Astrocyte (in vitro differentiated cells and primary cell): ENCODE measurements around the gene ASCL2. TPM values are rescaled to one million over a fixed set of nuclear protein-coding genes. Genes with fewer than 3 reads are reported as not detected.

Source experiments
- DNase-seq: peaks from one replicate; pipeline ENCODE4 v3.0.0-alpha.2; 2010; ENCODE audit warnings: low read depth
- FAIRE-seq: peaks from 2 replicates; lab custom pipeline; 2011; peaks lifted over from hg19 to GRCh38; lab: Jason Lieb, UNC
- H2AFZ ChIP-seq: 2 replicates; pipeline ENCODE4 v1.6.0; 2012; ENCODE audit warnings: low read depth, low read length, inconsistent platforms
- H3K27ac ChIP-seq: 2 replicates; pipeline ENCODE4 v1.5.1; 2011; ENCODE audit warnings: low read depth, low read length, inconsistent platforms
- H3K27me3 ChIP-seq: 2 replicates; pipeline ENCODE4 v1.6.0; 2011; ENCODE audit warnings: low read length, inconsistent platforms; ENCODE audit not compliant: insufficient read depth
- H3K36me3 ChIP-seq: 2 replicates; pipeline ENCODE4 v1.5.1; 2011; ENCODE audit warnings: low read length, inconsistent platforms; ENCODE audit not compliant: insufficient read depth
- H3K4me1 ChIP-seq: 2 replicates; pipeline ENCODE4 v1.5.1; 2011; ENCODE audit warnings: low read length, inconsistent platforms; ENCODE audit not compliant: insufficient read depth
- H3K4me2 ChIP-seq: 2 replicates; pipeline ENCODE4 v1.6.0; 2012; ENCODE audit warnings: low read length, inconsistent platforms
- H3K4me3 ChIP-seq: 2 replicates; pipeline ENCODE4 v1.5.1; 2011; ENCODE audit warnings: low read depth, mild to moderate bottlenecking, low read length, inconsistent platforms; ENCODE audit not compliant: insufficient read depth
- H3K79me2 ChIP-seq: 2 replicates; pipeline ENCODE4 v1.6.0; 2012; ENCODE audit warnings: mild to moderate bottlenecking, low read length, inconsistent platforms; ENCODE audit not compliant: insufficient read depth
- H3K9ac ChIP-seq: 2 replicates; pipeline ENCODE4 v1.6.0; 2012; ENCODE audit warnings: mild to moderate bottlenecking, low read length, inconsistent platforms
- H3K9me3 ChIP-seq: 2 replicates; pipeline ENCODE4 v1.5.1; 2012; ENCODE audit warnings: low read depth, mild to moderate bottlenecking, low read length, inconsistent platforms; ENCODE audit not compliant: insufficient read depth
- H4K20me1 ChIP-seq: 2 replicates; pipeline ENCODE4 v1.6.0; 2012; ENCODE audit warnings: low read length, inconsistent platforms; ENCODE audit not compliant: insufficient read depth
- H3K27ac Mint-ChIP-seq: one replicate; pipeline ENCODE4 v1.8.0; 2021; ENCODE audit warnings: mild to moderate bottlenecking, mixed read lengths; ENCODE audit not compliant: unreplicated experiment
- H3K27me3 Mint-ChIP-seq: one replicate; pipeline ENCODE4 v1.8.0; 2021; ENCODE audit warnings: low read depth, mixed read lengths; ENCODE audit not compliant: unreplicated experiment
- H3K36me3 Mint-ChIP-seq: one replicate; pipeline ENCODE4 v1.8.0; 2021; ENCODE audit warnings: low read depth, mixed read lengths; ENCODE audit not compliant: unreplicated experiment
- H3K4me1 Mint-ChIP-seq: one replicate; pipeline ENCODE4 v1.8.0; 2021; ENCODE audit warnings: low read depth, mixed read lengths; ENCODE audit not compliant: unreplicated experiment
- H3K4me3 Mint-ChIP-seq: one replicate; pipeline ENCODE4 v1.8.0; 2021; ENCODE audit warnings: mild to moderate bottlenecking, moderate library complexity, mixed read lengths; ENCODE audit not compliant: unreplicated experiment
- H3K9me3 Mint-ChIP-seq: one replicate; pipeline ENCODE4 v1.8.0; 2021; ENCODE audit warnings: mild to moderate bottlenecking, mixed read lengths; ENCODE audit not compliant: unreplicated experiment
- CTCF ChIP-seq: IDR thresholded peaks from 2 replicates; pipeline ENCODE4 v1.5.1; 2011; ENCODE audit warnings: low read depth, mild to moderate bottlenecking, inconsistent platforms, low read length, moderate library complexity; ENCODE audit not compliant: insufficient read depth
- EZH2 ChIP-seq: IDR thresholded peaks from 2 replicates; pipeline ENCODE4 v1.6.1; 2012; ENCODE audit warnings: mild to moderate bottlenecking, low read length, inconsistent platforms; ENCODE audit not compliant: insufficient read depth
- total RNA-seq: library from RNA; stranded (reverse); gene quantifications from 2 replicates; pipeline ENCODE4 v1.2.1, GENCODE V29; 2021

The ASCL2 gene
- total RNA-seq, 1 donor from 2014 or later = not detected

GRCh38 chr11:2295971-2296912 is 25.9 kb upstream of the ASCL2 start:
- Histone ChIP-seq H3K4me1 (no peaks in the 10 kb centered on the region), H4K20me1 (no peaks in the 10 kb centered on the region), H2AFZ (no peak overlapping the region), H3K27me3 (peaks cover 3% of the 10 kb centered on the region), H3K36me3 (no peaks in the 10 kb centered on the region), H3K9ac (no peak overlapping the region), H3K9me3 (no peaks in the 10 kb centered on the region), H3K4me3 (no peak overlapping the region), H3K79me2 (no peaks in the 10 kb centered on the region), H3K4me2 (no peak overlapping the region), H3K27ac (no peak overlapping the region)
- peaks cover 50% of the 10 kb centered on the region for H3K27me3 Mint-ChIP-seq
- H3K4me1 Mint-ChIP-seq = no peaks in the 10 kb centered on the region
- no peak overlapping the region for H3K4me3 Mint-ChIP-seq
- H3K9me3 Mint-ChIP-seq = peaks cover 6% of the 10 kb centered on the region
- DNase-seq (no peak), FAIRE-seq (no peak)
- no peak for TF ChIP-seq CTCF
- TF ChIP-seq EZH2 = no peak
- H3K36me3 Mint-ChIP-seq = peaks cover 3% of the 10 kb centered on the region
- H3K27ac Mint-ChIP-seq = no peak overlapping the region

- Mint-ChIP-seq H3K36me3 (peaks cover 3% of the 10 kb centered on the region), H3K27me3 (peaks cover 54% of the 10 kb centered on the region), H3K27ac (no peak overlapping the region), H3K4me1 (no peaks in the 10 kb centered on the region), H3K9me3 (peaks cover 6% of the 10 kb centered on the region), H3K4me3 (no peak overlapping the region)
- Histone ChIP-seq H3K27me3 (peaks cover 5% of the 10 kb centered on the region), H3K4me3 (no peak overlapping the region), H3K27ac (no peak overlapping the region), H3K9ac (no peak overlapping the region), H4K20me1 (no peaks in the 10 kb centered on the region), H3K79me2 (no peaks in the 10 kb centered on the region), H2AFZ (no peak overlapping the region), H3K4me2 (no peak overlapping the region), H3K4me1 (no peaks in the 10 kb centered on the region), H3K9me3 (no peaks in the 10 kb centered on the region), H3K36me3 (no peaks in the 10 kb centered on the region)
- TF ChIP-seq EZH2 (no peak), CTCF (no peak)
- FAIRE-seq = no peak
- no peak for DNase-seq
These were observed 24.5 kb upstream of the ASCL2 start for GRCh38 chr11:2294926-2295290.
